Smooth muscle cell (in vitro differentiated cells): ENCODE data around the gene SLC13A4. TPM values are rescaled to one million over a fixed set of nuclear protein-coding genes. Genes with fewer than 3 reads are reported as not detected.

Experiments
- DNase-seq: peaks from one replicate; lab custom pipeline; 2025; ENCODE audit not compliant: unreplicated experiment; lab: John Stamatoyannopoulos, UW
- H2AFZ ChIP-seq: fragments of 200-600 bp; sonication (generic); 2 replicates; pipeline ENCODE4 v1.6.0; 2016; ENCODE audit warnings: antibody characterized with exemption, low read depth, mild to moderate bottlenecking
- H3F3A ChIP-seq: fragments of 200-600 bp; sonication (generic); 2 replicates; pipeline ENCODE4 v1.6.0; 2017; ENCODE audit warnings: antibody characterized with exemption, low read depth
- H3K27ac ChIP-seq: fragments of 200-600 bp; sonication (generic); 2 replicates; pipeline ENCODE4 v1.5.1; 2016; ENCODE audit warnings: low read depth, mild to moderate bottlenecking
- H3K27me3 ChIP-seq: fragments of 200-600 bp; sonication (generic); 2 replicates; pipeline ENCODE4 v1.6.1; 2016; ENCODE audit warnings: low read depth, mild to moderate bottlenecking
- H3K36me3 ChIP-seq: fragments of 200-600 bp; sonication (generic); 2 replicates; pipeline ENCODE4 v1.5.1; 2016; ENCODE audit warnings: low read depth
- H3K4me1 ChIP-seq: fragments of 200-600 bp; sonication (generic); 2 replicates; pipeline ENCODE4 v1.5.1; 2016; ENCODE audit warnings: low read depth
- H3K4me2 ChIP-seq: fragments of 200-600 bp; sonication (generic); 2 replicates; pipeline ENCODE4 v1.6.0; 2016; ENCODE audit warnings: mild to moderate bottlenecking
- H3K4me3 ChIP-seq: fragments of 200-600 bp; sonication (generic); 2 replicates; pipeline ENCODE4 v1.5.1; 2016; ENCODE audit warnings: mild to moderate bottlenecking
- H3K79me2 ChIP-seq: fragments of 200-600 bp; sonication (generic); 2 replicates; pipeline ENCODE4 v1.6.0; 2016; ENCODE audit warnings: low read depth, mild to moderate bottlenecking
- H3K9ac ChIP-seq: fragments of 200-600 bp; sonication (generic); 2 replicates; pipeline ENCODE4 v1.6.0; 2016; ENCODE audit warnings: low read depth
- H3K9me3 ChIP-seq: fragments of 200-600 bp; sonication (generic); replicated peaks from 2 replicates; pipeline ENCODE4 v1.5.1; 2016; ENCODE audit warnings: low read depth
- H4K20me1 ChIP-seq: fragments of 200-600 bp; sonication (generic); 2 replicates; pipeline ENCODE4 v1.6.0; 2016; ENCODE audit warnings: low read depth
- CTCF ChIP-seq: fragments of 200-600 bp; sonication (generic); IDR thresholded peaks from 2 replicates; pipeline ENCODE4 v1.5.1; 2017; ENCODE audit warnings: borderline replicate concordance, mild to moderate bottlenecking, antibody characterized with exemption; ENCODE audit not compliant: insufficient read depth, poor library complexity, severe bottlenecking
- WGBS: methylation state at CpG from one replicate; pipeline ENCODE4 v1.1.7; 2016; ENCODE audit warnings: low lambda C conversion rate; 5-methylcytosine and 5-hydroxymethylcytosine counted together
- polyA plus RNA-seq: library from polyadenylated mRNA; unstranded; fragments of >200 nt; fragmentation: Nextera tagmentation; extraction: Ambion mirVana; gene quantifications from 2 replicates; pipeline ENCODE4 v1.2.1, GENCODE V29; 2016
- total RNA-seq: library from RNA; depleted of rRNA; stranded (reverse); fragments of >200 nt; gene quantifications from 2 replicates; pipeline ENCODE4 v1.2.3, GENCODE V29; 2014

SLC13A4 gene
- total and polyA plus RNA-seq, 2 experiments from 2014 or later, result 0.61 TPM; not detected in 1

GRCh38 chr7:135650831-135651573 is 77.0 kb downstream of the SLC13A4 start:
- peak overlapping the region; percentile 63 for H3K27ac ChIP-seq
- peak; percentile 5 for DNase-seq
- H3K9ac ChIP-seq, result no peak overlapping the region

DNA sequence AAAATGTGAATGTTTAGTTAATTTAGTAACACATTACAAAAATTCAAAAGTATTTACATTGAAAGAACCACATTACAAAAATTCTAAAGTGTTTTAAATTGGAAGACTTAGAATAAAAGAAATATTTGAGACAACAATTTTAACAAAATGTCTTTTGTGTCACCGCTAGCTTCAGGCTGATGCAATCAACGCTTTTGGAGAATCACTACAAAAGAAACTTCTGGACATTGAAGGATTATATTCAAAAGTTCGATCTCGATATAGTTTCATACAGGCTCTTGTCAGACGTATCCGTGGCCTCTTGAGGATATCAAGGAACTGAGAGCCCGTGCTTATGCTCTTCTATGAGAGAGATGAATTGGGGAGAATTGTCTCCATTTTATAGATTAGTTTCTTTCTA is 79.8 kb downstream of the SLC13A4 start:
- Histone ChIP-seq H3K4me1 (no peaks in the 10 kb centered on the region), H3K9me3 (no peaks in the 10 kb centered on the region), H3K79me2 (no peaks in the 10 kb centered on the region), H3K4me2 (no peak overlapping the region), H3K9ac (no peak overlapping the region), H3F3A (no peaks in the 10 kb centered on the region), H3K4me3 (no peak overlapping the region), H3K36me3 (peaks cover 10% of the 10 kb centered on the region), H4K20me1 (no peaks in the 10 kb centered on the region), H3K27ac (no peak overlapping the region), H3K27me3 (no peaks in the 10 kb centered on the region), H2AFZ (no peak overlapping the region)
- no peak for TF ChIP-seq CTCF
- DNase-seq, result no peak
- WGBS, result 96% methylated on average over 7 of the region's 7 CpGs

More at GRCh38 chr7:135650831-135651573, 77.0 kb downstream of the SLC13A4 start:
- H4K20me1 ChIP-seq, result no peaks in the 10 kb centered on the region
- peaks cover 8% of the 10 kb centered on the region for H3K36me3 ChIP-seq
- no peaks in the 10 kb centered on the region for H3K27me3 ChIP-seq
- no peak for TF ChIP-seq CTCF
- H3K4me1 ChIP-seq, result no peaks in the 10 kb centered on the region
- H3K4me2 ChIP-seq, result peak overlapping the region; percentile 53
- H2AFZ ChIP-seq, result no peak overlapping the region
- H3K9me3 ChIP-seq, result no peaks in the 10 kb centered on the region
- no peaks in the 10 kb centered on the region for H3K79me2 ChIP-seq
- no peak overlapping the region for H3K4me3 ChIP-seq
- no peaks in the 10 kb centered on the region for H3F3A ChIP-seq
- 7% methylated on average over 15 of the region's 15 CpGs for WGBS

DNA sequence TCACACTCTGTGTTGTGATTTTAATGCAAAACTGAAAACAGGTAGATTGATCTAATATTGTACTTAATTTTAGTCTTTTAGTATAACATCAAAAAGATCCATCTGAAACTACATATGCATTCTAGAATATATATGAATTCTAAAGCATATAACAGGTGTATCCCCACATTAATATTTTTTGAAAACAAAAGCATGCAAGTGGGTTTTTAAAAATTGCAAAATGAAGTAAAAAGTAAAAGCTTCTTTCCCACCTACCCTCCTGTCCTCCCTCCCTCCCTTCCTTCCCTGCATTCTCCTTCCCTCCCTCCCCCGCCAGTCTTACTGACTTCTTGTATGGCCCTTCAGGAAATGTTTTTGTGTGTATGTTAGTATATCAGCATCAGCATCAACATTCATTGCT is 80.2 kb downstream of the SLC13A4 start:
- Histone ChIP-seq H3K27me3 (no peaks in the 10 kb centered on the region), H3K36me3 (peaks cover 10% of the 10 kb centered on the region), H3K9me3 (no peaks in the 10 kb centered on the region), H3K79me2 (no peaks in the 10 kb centered on the region), H3K4me1 (no peaks in the 10 kb centered on the region), H3K9ac (no peak overlapping the region), H2AFZ (no peak overlapping the region), H3F3A (no peaks in the 10 kb centered on the region), H3K4me2 (no peak overlapping the region), H3K4me3 (no peak overlapping the region), H4K20me1 (no peaks in the 10 kb centered on the region), H3K27ac (no peak overlapping the region)
- no peak for DNase-seq
- WGBS, result 100% methylated on average over 1 of the region's 1 CpG
- no peak for TF ChIP-seq CTCF

DNA sequence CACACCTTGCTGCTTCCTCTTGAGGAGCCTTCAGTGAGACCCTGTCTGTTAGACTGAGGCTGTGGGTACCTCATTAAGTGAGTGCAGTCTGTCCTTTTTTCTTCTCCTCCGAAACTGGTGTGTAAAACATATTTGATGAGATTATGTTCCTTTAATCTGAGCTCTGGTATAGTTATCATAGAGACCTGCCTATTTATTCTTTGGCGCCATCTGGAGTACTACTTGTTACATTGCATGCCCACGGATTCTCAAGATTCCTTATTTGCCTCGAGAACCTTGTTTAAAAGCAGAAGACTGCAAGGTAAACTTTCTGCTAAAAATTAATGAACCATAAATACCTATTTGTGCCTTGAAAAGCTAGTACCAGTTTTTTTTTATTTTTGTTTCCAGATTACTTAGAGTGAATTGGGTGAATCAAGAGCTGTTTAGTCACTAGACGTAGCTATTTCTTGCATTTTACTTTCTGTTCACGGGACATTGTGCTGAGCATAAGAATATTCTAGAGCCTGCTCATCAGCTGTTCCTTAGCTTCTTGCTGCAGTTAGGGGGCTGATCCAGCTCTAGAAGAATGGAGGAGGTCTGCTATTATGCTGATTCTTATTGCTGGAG is 82.6 kb downstream of the SLC13A4 start:
- Histone ChIP-seq H3K27me3 (no peaks in the 10 kb centered on the region), H3F3A (no peaks in the 10 kb centered on the region), H3K4me3 (no peak overlapping the region), H3K27ac (no peak overlapping the region), H3K36me3 (peaks cover 10% of the 10 kb centered on the region), H3K79me2 (no peaks in the 10 kb centered on the region), H4K20me1 (no peaks in the 10 kb centered on the region), H3K4me1 (no peaks in the 10 kb centered on the region), H3K9ac (no peak overlapping the region), H2AFZ (no peak overlapping the region), H3K9me3 (no peaks in the 10 kb centered on the region), H3K4me2 (no peak overlapping the region)
- peak; percentile 66 for TF ChIP-seq CTCF
- WGBS, result 66% methylated on average over 6 of the region's 6 CpGs
- DNase-seq, result no peak
